Stimulated activated CD4-positive, alpha-beta T cell treated with anti-CD3 and anti-CD28 coated beads, Interleukin-2, amount 100 ng/mL, for 24 hours (primary cell): ENCODE results near the gene TPM2.
A peak's percentile ranks its signal among the peaks of the same experiment; 100 is the strongest.

Experiments used
- DNase-seq, 2 donors: peaks; one replicate each; pipeline ENCODE4 v3.0.0-alpha.2; 2020

The TPM2 gene

DNA sequence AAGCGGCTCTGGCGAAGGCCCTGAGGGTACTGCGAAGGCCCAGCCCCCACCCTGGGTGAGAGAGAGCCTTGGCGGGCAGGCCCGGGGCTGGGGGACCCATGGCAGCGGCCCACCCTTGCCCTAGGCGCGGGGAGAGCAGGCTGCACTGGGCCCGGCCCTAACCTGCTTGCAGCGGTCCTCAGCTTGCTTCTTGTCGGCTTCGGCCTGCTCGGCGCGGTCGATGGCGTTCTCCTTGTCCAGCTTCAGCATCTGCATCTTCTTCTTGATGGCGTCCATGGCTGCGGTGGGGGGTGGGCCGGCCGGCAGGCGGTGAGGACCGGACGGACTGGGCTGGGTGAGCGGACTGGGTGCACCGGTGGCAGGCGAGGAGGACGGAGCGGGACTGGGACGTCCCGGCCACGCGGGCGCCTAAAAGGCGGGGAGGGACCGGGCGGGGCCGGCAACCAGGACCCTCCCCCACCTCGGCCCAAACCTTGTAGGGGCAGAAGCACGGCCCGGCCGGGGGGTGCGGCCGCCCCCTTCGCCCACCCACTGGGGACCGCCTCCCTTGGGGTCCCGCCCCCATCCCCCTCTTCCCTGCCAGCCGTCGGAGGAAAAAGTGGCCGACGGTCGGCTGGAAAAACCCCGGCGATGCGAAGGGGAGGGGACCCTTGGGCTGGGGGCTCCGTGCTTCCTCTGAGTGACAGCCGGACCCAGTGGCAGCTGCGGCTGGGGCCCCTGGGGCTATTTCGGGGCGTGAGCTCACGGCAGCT, at the start of gene TPM2:
Gene TPM2, minus strand, starts transcription at position 384 of the 752 bp plus-strand sequence. Its CDS starts 108 bp downstream, at position 276.
- DNase-seq, result no peak

GRCh38 chr9:35738924-35739323, 49.2 kb upstream of the TPM2 start:
- no peak for DNase-seq

- no peak for DNase-seq
Observed at GRCh38 chr9:35738186-35738585, 48.5 kb upstream of the TPM2 start.

- no peak for DNase-seq
Observed at GRCh38 chr9:35737143-35737542, 47.4 kb upstream of the TPM2 start.

GRCh38 chr9:35736201-35736633, 46.5 kb upstream of the TPM2 start:
- peak; percentile 61 to 71 for DNase-seq

DNA sequence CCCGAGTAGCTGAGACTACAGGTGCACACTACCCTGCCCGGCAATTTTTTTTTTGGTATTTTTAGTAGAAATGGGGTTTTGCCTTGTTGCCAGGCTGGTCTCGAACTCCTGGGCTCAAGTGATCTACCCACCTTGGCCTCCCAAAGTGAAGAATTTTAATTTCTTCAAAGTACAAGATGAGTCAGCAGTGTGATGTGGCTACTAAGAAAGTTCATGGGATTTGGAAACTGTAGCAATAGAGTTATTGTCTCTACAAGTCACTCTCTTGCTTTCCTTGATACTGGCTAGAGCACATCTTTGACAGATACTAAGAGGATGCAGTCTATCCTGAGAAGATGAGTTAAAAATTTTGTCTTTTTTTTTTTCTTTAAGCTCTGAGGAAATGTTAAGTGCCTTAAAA, 44.4 kb upstream of the TPM2 start:
- no peak for DNase-seq

GRCh38 chr9:35732800-35733541, 43.2 kb upstream of the TPM2 start:
- DNase-seq, result peak; percentile 33 to 45

- peak; percentile 96 for DNase-seq
Observed at GRCh38 chr9:35732185-35732799, 42.6 kb upstream of the TPM2 start, which contains the start of the genes CREB3 and TLN1. Gene CREB3 (plus strand): TSS chr9:35732666. CDS start chr9:35732773, 107 bp downstream. Gene TLN1 (minus strand): TSS chr9:35732195. CDS start chr9:35725694, 6,501 bp downstream.

GRCh38 chr9:35731415-35732184, 41.9 kb upstream of the TPM2 start:
- peak; percentile 44 to 50 for DNase-seq

DNA sequence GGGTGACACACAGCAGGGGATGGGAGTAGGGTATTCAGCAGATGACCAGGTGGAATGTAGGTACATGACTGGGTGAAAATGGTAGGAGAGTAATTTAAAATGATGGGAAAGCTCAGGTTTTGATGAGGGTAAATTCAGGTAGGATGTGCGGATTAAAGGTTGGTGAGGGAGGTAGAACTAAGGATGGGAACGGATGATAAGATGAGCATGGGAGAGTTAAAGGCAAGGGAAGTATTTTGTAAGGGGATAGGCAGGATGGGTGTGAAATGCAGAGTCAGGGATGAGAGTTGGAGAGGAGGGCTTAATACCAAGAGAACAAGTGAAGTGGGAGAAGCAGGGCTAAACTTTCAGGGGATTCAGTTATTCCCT, 40.7 kb upstream of the TPM2 start:
- no peak for DNase-seq

GRCh38 chr9:35729700-35730485, 40.2 kb upstream of the TPM2 start:
- peak; percentile 27 to 35 for DNase-seq

GRCh38 chr9:35729101-35729500, 39.4 kb upstream of the TPM2 start:
- DNase-seq, result no peak

DNA sequence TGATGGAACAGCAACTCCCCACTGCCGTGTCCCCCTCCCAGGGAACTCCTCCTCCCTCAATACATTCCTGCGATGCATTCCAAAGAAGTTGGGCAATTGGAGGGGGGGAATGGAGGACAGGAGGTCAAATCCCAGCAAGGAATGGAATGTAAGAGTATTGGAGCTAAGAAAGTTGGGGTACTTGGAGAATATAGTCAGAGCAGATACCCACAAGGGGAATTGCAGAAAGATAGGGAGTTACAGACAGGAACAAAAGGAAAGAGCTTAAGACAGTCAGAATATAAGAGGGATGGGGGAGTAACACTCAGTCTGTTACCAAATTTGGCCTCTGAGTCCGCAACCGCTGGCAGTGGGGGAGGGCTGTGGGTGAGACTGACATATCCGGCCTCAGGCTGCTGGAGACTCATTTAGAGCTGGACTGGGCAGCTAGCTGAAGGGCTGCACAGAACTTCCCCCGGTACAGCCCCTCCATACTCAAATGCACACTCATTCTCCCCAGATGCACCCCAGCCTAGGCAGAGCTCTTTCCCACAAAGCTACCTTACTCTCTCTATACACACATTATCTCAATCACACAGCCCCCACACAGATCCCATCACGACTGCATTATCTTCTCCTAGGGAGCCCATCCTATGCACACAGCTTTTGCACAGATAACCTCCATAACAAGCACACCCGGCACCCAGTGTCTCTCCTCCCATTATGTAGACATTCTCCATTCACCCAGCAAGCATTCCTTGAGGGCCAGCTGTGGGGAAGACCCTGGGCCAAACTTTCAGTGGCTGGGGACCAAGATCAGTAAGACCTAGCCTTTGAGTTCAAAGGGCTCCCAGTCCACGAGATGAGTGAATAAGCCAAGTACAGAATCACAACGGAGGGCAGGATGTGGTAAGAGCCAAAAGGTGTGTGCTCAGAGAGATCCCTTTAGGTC, 38.6 kb upstream of the TPM2 start:
- DNase-seq, result peak; percentile 46 to 57

- no peak for DNase-seq
Observed at GRCh38 chr9:35727676-35728040, 37.9 kb upstream of the TPM2 start.

GRCh38 chr9:35726931-35727330, 37.2 kb upstream of the TPM2 start:
- DNase-seq, result peak in 1 of 2 donors; percentile 38

GRCh38 chr9:35725362-35725761, 35.6 kb upstream of the TPM2 start:
- DNase-seq, result no peak

DNA sequence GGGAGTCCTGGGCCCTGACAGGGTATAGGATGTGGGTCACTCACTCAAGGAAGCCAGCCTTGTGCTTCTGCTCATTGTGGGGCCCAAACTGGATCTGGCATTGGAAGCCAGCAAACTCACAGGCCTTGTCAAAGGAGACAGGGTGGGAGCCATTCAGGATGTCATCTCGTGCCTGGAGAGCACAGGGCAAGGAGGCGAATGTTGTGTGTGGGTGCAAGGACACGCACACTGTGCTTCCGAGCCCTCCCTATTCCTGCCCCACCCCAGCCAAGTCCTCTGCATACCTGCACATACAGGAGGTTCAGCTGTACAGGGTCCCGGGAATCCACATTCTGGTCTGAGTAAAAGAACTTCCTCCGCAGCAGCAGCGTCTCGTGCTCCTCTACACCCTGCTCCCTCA, 34.2 kb upstream of the TPM2 start:
- no peak for DNase-seq

DNA sequence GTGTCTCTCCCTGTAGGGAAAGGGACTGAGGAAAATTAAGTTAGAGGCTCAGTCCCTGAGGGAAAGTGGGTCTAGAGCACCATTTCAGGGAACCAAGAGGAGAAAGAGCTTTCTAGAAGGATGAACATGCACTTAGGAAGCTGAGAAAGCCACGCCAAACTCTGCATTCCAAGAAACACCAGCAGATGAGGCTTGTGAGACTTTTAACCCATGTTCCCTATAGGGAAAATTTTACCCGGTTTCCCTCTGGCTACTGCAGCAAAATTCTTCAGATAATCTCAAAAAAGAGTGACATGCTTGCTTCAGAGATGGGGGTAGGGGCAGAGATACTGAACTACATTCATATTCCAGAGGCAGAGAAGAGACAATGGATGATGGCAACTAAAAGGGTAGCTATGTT, 33.7 kb upstream of the TPM2 start:
- DNase-seq, result no peak

DNA sequence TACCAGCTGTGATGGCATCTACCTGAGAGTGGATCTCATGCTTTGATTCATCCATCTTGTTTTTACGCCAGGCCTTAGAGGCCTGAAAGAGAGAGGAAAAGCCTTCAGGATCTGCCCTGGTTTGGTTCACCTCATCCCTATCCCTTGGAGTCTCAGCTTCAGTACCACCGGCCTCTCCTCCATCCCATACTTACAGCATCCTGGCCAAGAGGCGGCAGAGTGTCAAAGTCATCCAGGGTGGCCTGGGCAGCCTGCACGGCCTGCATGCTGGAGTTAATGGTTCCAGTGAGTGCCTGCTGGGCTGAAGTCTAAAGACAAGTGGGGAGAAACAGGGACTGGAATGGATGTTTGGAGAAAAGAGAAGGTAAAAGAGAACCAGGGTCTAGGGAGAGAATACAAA, 29.8 kb upstream of the TPM2 start:
- no peak for DNase-seq

- DNase-seq, result no peak
Observed at GRCh38 chr9:35718721-35719511, 29.2 kb upstream of the TPM2 start.
